HG02885 (cell line): Measurements from ENCODE around the gene RSAD1.
"Not testable (repeated sequence)": the region's sequence is repeated elsewhere in the genome, so short reads cannot be mapped to it uniquely, and the experiment has no call there.

ENCODE experiments used
- ATAC-seq: cut with Tn5 transposase; IDR thresholded peaks from one replicate; pipeline ENCODE4 v1.9.1; 2021; ENCODE audit warnings: mild to moderate bottlenecking; ENCODE audit not compliant: unreplicated experiment, poor library complexity

RSAD1 gene

GRCh38 chr17:50471009-50471905 is 7.4 kb upstream of the RSAD1 start:
- no peak for ATAC-seq

- no peak for ATAC-seq
These were observed 6.4 kb upstream of the RSAD1 start for GRCh38 chr17:50472286-50472685.

- not testable (repeated sequence) for ATAC-seq
These were observed 5.9 kb upstream of the RSAD1 start for GRCh38 chr17:50472761-50473161.

GRCh38 chr17:50473901-50474300 is 4.8 kb upstream of the RSAD1 start:
- no peak for ATAC-seq

- no peak for ATAC-seq
These were observed 4.1 kb upstream of the RSAD1 start for GRCh38 chr17:50474523-50474922.

GRCh38 chr17:50475362-50475761 is 3.3 kb upstream of the RSAD1 start:
- ATAC-seq = no peak

GRCh38 chr17:50475775-50476544 is 2.7 kb upstream of the RSAD1 start:
- ATAC-seq = not testable (repeated sequence)

GRCh38 chr17:50476545-50477315 is 1.9 kb upstream of the RSAD1 start:
- ATAC-seq = no peak

- ATAC-seq = no peak
These were observed 684 bp upstream of the RSAD1 start for GRCh38 chr17:50477976-50478375.

- ATAC-seq = peak; percentile 40
These were observed 972 bp downstream of the RSAD1 start for GRCh38 chr17:50479522-50480141.

GRCh38 chr17:50480142-50480764 is 1.6 kb downstream of the RSAD1 start:
- ATAC-seq = no peak

- no peak for ATAC-seq
These were observed 2.3 kb downstream of the RSAD1 start for GRCh38 chr17:50480854-50481490.

- ATAC-seq = no peak
These were observed 3.0 kb downstream of the RSAD1 start for GRCh38 chr17:50481648-50482047.

GRCh38 chr17:50482110-50482509 is 3.5 kb downstream of the RSAD1 start:
- ATAC-seq = no peak

GRCh38 chr17:50482516-50482915 is 3.9 kb downstream of the RSAD1 start:
- ATAC-seq = peak; percentile 38

GRCh38 chr17:50483266-50483665 is 4.6 kb downstream of the RSAD1 start:
- ATAC-seq = no peak

GRCh38 chr17:50484386-50485155 is 5.9 kb downstream of the RSAD1 start:
- no peak for ATAC-seq

GRCh38 chr17:50487213-50488096 is 8.8 kb downstream of the RSAD1 start:
- no peak for ATAC-seq
